HG03139 (cell line): ENCODE data around the gene NUP205.

ENCODE experiments used
- ATAC-seq: cut with Tn5 transposase; IDR thresholded peaks from one replicate; pipeline ENCODE4 v1.9.1; 2021; ENCODE audit not compliant: unreplicated experiment

Gene NUP205

GRCh38 chr7:135557455-135558336 is at the start of gene NUP205:
Gene NUP205 (plus strand): TSS chr7:135557917. CDS start chr7:135557945, 28 bp downstream.
- ATAC-seq: peak; percentile 69

- peak; percentile 30 for ATAC-seq
These were observed 48.7 kb upstream of the NUP205 start for GRCh38 chr7:135508883-135509588.

- ATAC-seq: no peak
These were observed 48.2 kb upstream of the NUP205 start for GRCh38 chr7:135509589-135509838.

GRCh38 chr7:135509839-135510591 is 47.7 kb upstream of the NUP205 start, which contains the start of gene CNOT4:
Gene CNOT4 (minus strand): TSS chr7:135510102. CDS start chr7:135438331, 71,771 bp downstream.
- ATAC-seq: peak; percentile 93

GRCh38 chr7:135510592-135511183 is 47.0 kb upstream of the NUP205 start:
- no peak for ATAC-seq

GRCh38 chr7:135512135-135512887 is 45.4 kb upstream of the NUP205 start:
- peak; percentile 34 for ATAC-seq

GRCh38 chr7:135514856-135515255 is 42.9 kb upstream of the NUP205 start:
- ATAC-seq: no peak

GRCh38 chr7:135517060-135517459 is 40.7 kb upstream of the NUP205 start:
- ATAC-seq: no peak

GRCh38 chr7:135518748-135519147 is 39.0 kb upstream of the NUP205 start:
- no peak for ATAC-seq

- ATAC-seq: no peak
These were observed 38.5 kb upstream of the NUP205 start for GRCh38 chr7:135519233-135519688.

GRCh38 chr7:135519871-135520270 is 37.8 kb upstream of the NUP205 start:
- no peak for ATAC-seq

- ATAC-seq: no peak
These were observed 35.2 kb upstream of the NUP205 start for GRCh38 chr7:135522509-135522908.

- no peak for ATAC-seq
These were observed 34.6 kb upstream of the NUP205 start for GRCh38 chr7:135523146-135523545.

- ATAC-seq: no peak
These were observed 32.3 kb upstream of the NUP205 start for GRCh38 chr7:135525426-135525825.

GRCh38 chr7:135527025-135527424 is 30.7 kb upstream of the NUP205 start:
- ATAC-seq: no peak

- ATAC-seq: no peak
These were observed 21.6 kb upstream of the NUP205 start for GRCh38 chr7:135536150-135536549.

GRCh38 chr7:135537453-135537852 is 20.3 kb upstream of the NUP205 start:
- ATAC-seq: no peak

GRCh38 chr7:135537905-135538304 is 19.8 kb upstream of the NUP205 start:
- ATAC-seq: no peak

- no peak for ATAC-seq
These were observed 19.3 kb upstream of the NUP205 start for GRCh38 chr7:135538376-135538775.

GRCh38 chr7:135539629-135540028 is 18.1 kb upstream of the NUP205 start:
- ATAC-seq: no peak
